Lower leg skin (tissue), 3 donors: ENCODE results near the gene ANKEF1.

ENCODE experiments used
- CTCF ChIP-seq, 3 donors: fragments of 450-650 bp; IDR thresholded peaks; one replicate each; pipeline ENCODE4 v1.5.1; 2016; ENCODE audit warnings: antibody characterized with exemption in 3 of 3, mild to moderate bottlenecking in 3 of 3, moderate library complexity in 2 of 3
- POLR2A ChIP-seq, 2 donors: fragments of 450-650 bp; IDR thresholded peaks; one replicate each; pipeline ENCODE4 v1.6.1; 2016 to 2017; ENCODE audit warnings: antibody characterized with exemption in 2 of 2, mild to moderate bottlenecking in 1 of 2, moderate library complexity in 1 of 2

GRCh38 chr20:10076126-10077080 lies 41.6 kb downstream of the ANKEF1 start:
- TF ChIP-seq CTCF (IDR thresholded peaks at IDR 0.05), result no peak
- no peak for TF ChIP-seq POLR2A (IDR thresholded peaks at IDR 0.05)
